Right renal pelvis (tissue), 4 donors: Measurements from ENCODE around the gene ZKSCAN1. TPM values are rescaled to one million over a fixed set of nuclear protein-coding genes. Genes with fewer than 3 reads are reported as not detected.

Experiments used
- DNase-seq, 4 donors: peaks; one replicate each; pipeline ENCODE4 v3.0.0-alpha.2; 2013; ENCODE audit warnings: low read depth in 4 of 4, low spot score in 3 of 4, missing footprints in 1 of 4
- polyA plus RNA-seq, 4 donors: library from polyadenylated mRNA; unstranded; fragments of 120-200 nt; gene quantifications; one replicate each; pipeline ENCODE4 v1.2.1, GENCODE V29; 2013; ENCODE audit not compliant: insufficient read length in 4 of 4

ZKSCAN1 gene
- polyA plus RNA-seq, 4 donors = 47.3 to 57.0 (median 50.4) TPM

- DNase-seq = no peak
Observed at GRCh38 chr7:100074841-100075240, 59.4 kb downstream of the ZKSCAN1 start.

GRCh38 chr7:100075418-100075817 is 60.0 kb downstream of the ZKSCAN1 start:
- no peak for DNase-seq

- DNase-seq = no peak
Observed at GRCh38 chr7:100077205-100077604, 61.8 kb downstream of the ZKSCAN1 start.

GRCh38 chr7:100079024-100079560 is 63.7 kb downstream of the ZKSCAN1 start:
- no peak for DNase-seq

GRCh38 chr7:100080907-100081534 is 65.6 kb downstream of the ZKSCAN1 start:
- peak in 1 of 4 donors; percentile 22 for DNase-seq

GRCh38 chr7:100081535-100082102 is 66.2 kb downstream of the ZKSCAN1 start, which contains the start of gene ZNF3:
TSS of gene ZNF3 (minus strand) at chr7:100081723. CDS start at chr7:100077357, 4,366 bp downstream.
- DNase-seq = peak; percentile 96 to 99 (median 98)

- DNase-seq = no peak
Observed at GRCh38 chr7:100082978-100083377, 67.6 kb downstream of the ZKSCAN1 start.

GRCh38 chr7:100085515-100085914 is 70.1 kb downstream of the ZKSCAN1 start:
- DNase-seq = no peak

GRCh38 chr7:100087055-100087750 is 71.8 kb downstream of the ZKSCAN1 start:
- peak in 2 of 4 donors; percentile 33 to 47 for DNase-seq

- no peak for DNase-seq
Observed at GRCh38 chr7:100088095-100088620, 72.8 kb downstream of the ZKSCAN1 start.

- DNase-seq = peak in 3 of 4 donors; percentile 61 to 69 (median 61)
Observed at GRCh38 chr7:100088621-100089457, 73.4 kb downstream of the ZKSCAN1 start, which contains the start of gene COPS6. TSS of gene COPS6 (plus strand) at chr7:100088969. CDS start at chr7:100088991, 22 bp downstream.

- no peak for DNase-seq
Observed at GRCh38 chr7:100089458-100090196, 74.2 kb downstream of the ZKSCAN1 start.

- DNase-seq = no peak
Observed at GRCh38 chr7:100090527-100091410, 75.4 kb downstream of the ZKSCAN1 start.

Other genes starting within 250 kb of the ZKSCAN1 start
- gene CYP3A4, start 231.4 kb upstream of the ZKSCAN1 start, polyA plus RNA-seq = under 1 TPM; 0.17 to 0.21 (median 0.18) TPM
- gene CYP3A43, start 187.6 kb upstream of the ZKSCAN1 start, polyA plus RNA-seq = under 1 TPM; 0.16 to 0.51 (median 0.31) TPM
- not detected for gene OR2AE1, start 138.6 kb upstream of the ZKSCAN1 start, polyA plus RNA-seq
- gene TRIM4, start 96.1 kb upstream of the ZKSCAN1 start, polyA plus RNA-seq = 10 to 100 TPM; 34.8 to 44.8 (median 36.2) TPM
- gene GJC3, start 86.0 kb upstream of the ZKSCAN1 start, polyA plus RNA-seq = 1 to 10 TPM in 3 of 4 donors, under 1 TPM in 1; 0.60 to 1.4 (median 1.1) TPM
- gene AZGP1, start 39.6 kb upstream of the ZKSCAN1 start, polyA plus RNA-seq = 10 to 100 TPM; 47.6 to 77.5 (median 61.3) TPM
- 10 to 100 TPM; 20.4 to 21.8 (median 21.5) TPM for gene ZSCAN21, start 34.2 kb downstream of the ZKSCAN1 start, polyA plus RNA-seq
- 10 to 100 TPM; 45.5 to 53.9 (median 53.3) TPM for gene ZNF3, start 66.1 kb downstream of the ZKSCAN1 start, polyA plus RNA-seq
- gene COPS6, start 73.4 kb downstream of the ZKSCAN1 start, polyA plus RNA-seq = 100 to 1,000 TPM; 127 to 138 (median 134) TPM
- 100 to 1,000 TPM; 136 to 158 (median 148) TPM for gene MCM7, start 85.8 kb downstream of the ZKSCAN1 start, polyA plus RNA-seq
- gene AP4M1, start 86.0 kb downstream of the ZKSCAN1 start, polyA plus RNA-seq = 10 to 100 TPM; 23.7 to 36.2 (median 31.5) TPM
- 10 to 100 TPM; 53.9 to 64.5 (median 60.1) TPM for gene TAF6, start 103.8 kb downstream of the ZKSCAN1 start, polyA plus RNA-seq
- gene CNPY4, start 104.0 kb downstream of the ZKSCAN1 start, polyA plus RNA-seq = 10 to 100 TPM; 35.7 to 49.0 (median 43.3) TPM
- 1 to 10 TPM; 1.2 to 2.6 (median 1.5) TPM for gene MBLAC1, start 111.4 kb downstream of the ZKSCAN1 start, polyA plus RNA-seq
- gene LAMTOR4, start 133.3 kb downstream of the ZKSCAN1 start, polyA plus RNA-seq = 100 to 1,000 TPM in 2 of 4 donors, 10 to 100 TPM in 2; 90.5 to 126 (median 97.4) TPM
- 10 to 100 TPM; 20.2 to 24.5 (median 21.3) TPM for gene TRAPPC14, start 143.1 kb downstream of the ZKSCAN1 start, polyA plus RNA-seq
- gene GAL3ST4, start 153.0 kb downstream of the ZKSCAN1 start, polyA plus RNA-seq = 1 to 10 TPM; 5.7 to 7.1 (median 6.4) TPM
- gene GPC2, start 161.8 kb downstream of the ZKSCAN1 start, polyA plus RNA-seq = 10 to 100 TPM in 1 of 4 donors, 1 to 10 TPM in 3; 8.7 to 14.5 (median 9.3) TPM
- 10 to 100 TPM; 11.7 to 16.6 (median 12.9) TPM for gene STAG3, start 162.3 kb downstream of the ZKSCAN1 start, polyA plus RNA-seq
- gene PVRIG, start 204.4 kb downstream of the ZKSCAN1 start, polyA plus RNA-seq = 1 to 10 TPM; 3.7 to 4.7 (median 4.4) TPM